Astrocyte of the cerebellum (primary cell): ENCODE measurements around the gene TBC1D13.

ENCODE experiments used
- DNase-seq: peaks from one replicate; pipeline ENCODE4 v3.0.0-alpha.2; 2011; ENCODE audit warnings: low read depth
- H3K4me3 ChIP-seq: 2 replicates; pipeline ENCODE4 v1.5.1; 2011; ENCODE audit warnings: mild to moderate bottlenecking, low read depth, low read length, moderate library complexity
- in situ Hi-C: cut with HindIII; loops from 2 replicates; pipeline ENCODE4 v1.10.0; 2017; ENCODE audit warnings: low sequenced_read_pairs
- TF ChIP-seq, protein P1 (sequence below): IDR thresholded peaks from 2 replicates; pipeline ENCODE4 v1.5.1; 2012; ENCODE audit warnings: low read length, low read depth, moderate library complexity, mild to moderate bottlenecking; ENCODE audit errors: missing control alignments

Gene TBC1D13

DNA sequence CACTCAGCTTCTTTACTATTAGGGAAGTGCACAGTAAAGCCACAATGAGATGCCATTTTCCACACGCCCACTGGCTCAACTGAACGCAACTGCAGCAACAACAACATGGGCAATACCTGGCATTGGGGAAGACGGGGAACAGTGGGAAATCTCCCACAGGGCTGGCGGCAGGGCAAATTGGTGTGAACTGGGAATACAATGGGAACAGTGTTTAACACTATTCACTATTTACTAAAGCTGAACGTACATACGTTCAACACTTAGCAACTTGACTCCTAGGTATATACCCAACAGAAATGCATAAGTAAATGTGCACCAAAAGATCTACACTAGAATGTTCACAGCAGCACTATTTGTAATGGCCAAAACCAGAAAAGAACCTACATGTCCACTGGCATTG is 29.5 kb upstream of the TBC1D13 start:
- TF ChIP-seq, protein P1, sequence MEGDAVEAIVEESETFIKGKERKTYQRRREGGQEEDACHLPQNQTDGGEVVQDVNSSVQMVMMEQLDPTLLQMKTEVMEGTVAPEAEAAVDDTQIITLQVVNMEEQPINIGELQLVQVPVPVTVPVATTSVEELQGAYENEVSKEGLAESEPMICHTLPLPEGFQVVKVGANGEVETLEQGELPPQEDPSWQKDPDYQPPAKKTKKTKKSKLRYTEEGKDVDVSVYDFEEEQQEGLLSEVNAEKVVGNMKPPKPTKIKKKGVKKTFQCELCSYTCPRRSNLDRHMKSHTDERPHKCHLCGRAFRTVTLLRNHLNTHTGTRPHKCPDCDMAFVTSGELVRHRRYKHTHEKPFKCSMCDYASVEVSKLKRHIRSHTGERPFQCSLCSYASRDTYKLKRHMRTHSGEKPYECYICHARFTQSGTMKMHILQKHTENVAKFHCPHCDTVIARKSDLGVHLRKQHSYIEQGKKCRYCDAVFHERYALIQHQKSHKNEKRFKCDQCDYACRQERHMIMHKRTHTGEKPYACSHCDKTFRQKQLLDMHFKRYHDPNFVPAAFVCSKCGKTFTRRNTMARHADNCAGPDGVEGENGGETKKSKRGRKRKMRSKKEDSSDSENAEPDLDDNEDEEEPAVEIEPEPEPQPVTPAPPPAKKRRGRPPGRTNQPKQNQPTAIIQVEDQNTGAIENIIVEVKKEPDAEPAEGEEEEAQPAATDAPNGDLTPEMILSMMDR = no peak
- DNase-seq = no peak
- no peak overlapping the region for H3K4me3 ChIP-seq
- in situ Hi-C loops = no loop called here

GRCh38 chr9:128762671-128763449 is 24.2 kb upstream of the TBC1D13 start:
- in situ Hi-C loops = no loop called here
- no peak for DNase-seq
- no peak overlapping the region for H3K4me3 ChIP-seq
- TF ChIP-seq, protein P1 = no peak

DNA sequence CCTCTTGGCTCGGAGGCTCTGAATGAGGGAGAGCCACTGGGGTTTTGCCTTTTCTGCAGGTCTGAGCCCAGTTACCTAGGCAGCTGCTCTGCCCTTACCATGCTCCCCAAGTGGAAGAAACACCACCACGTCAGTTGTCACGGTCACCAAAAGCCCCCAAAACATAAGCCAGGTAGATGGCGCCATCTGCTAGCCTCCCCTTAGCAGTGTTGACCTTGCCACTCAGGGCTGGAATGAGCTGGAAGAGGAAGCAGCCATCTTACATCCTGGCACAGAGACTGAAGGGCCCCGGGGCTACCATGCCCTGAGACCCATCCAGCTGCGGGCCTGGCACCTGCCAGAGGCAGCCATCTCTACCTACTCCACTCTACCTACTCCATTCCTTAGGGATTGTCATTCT is 22.7 kb upstream of the TBC1D13 start:
- DNase-seq = no peak
- TF ChIP-seq, protein P1 = no peak
- in situ Hi-C loops = no loop called here
- H3K4me3 ChIP-seq = no peak overlapping the region

DNA sequence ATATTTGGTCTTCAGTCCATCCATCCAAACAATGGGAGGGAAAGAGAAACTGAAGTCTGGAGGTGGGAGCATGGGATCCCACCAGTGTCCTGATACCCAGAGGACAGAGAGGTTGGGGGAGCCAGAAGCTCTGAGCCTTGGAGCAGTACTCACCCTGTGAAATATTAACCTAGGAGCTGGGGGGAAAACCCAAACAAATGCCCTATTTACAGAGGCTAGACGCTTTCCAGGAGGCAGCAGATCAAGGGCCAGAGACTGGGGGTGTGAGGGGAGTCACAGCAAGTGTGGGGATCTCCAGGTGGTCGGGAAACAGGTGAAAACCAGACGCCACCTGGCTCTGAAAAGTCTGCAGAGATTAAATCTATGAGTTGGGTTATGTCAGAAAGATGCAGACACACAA is 21.6 kb upstream of the TBC1D13 start:
- TF ChIP-seq, protein P1 = no peak
- no peak overlapping the region for H3K4me3 ChIP-seq
- in situ Hi-C loops = no loop called here
- DNase-seq = no peak

- DNase-seq = no peak
- in situ Hi-C loops = no loop called here
- TF ChIP-seq, protein P1 = no peak
- H3K4me3 ChIP-seq = no peak overlapping the region
Measured at GRCh38 chr9:128768606-128769005, 18.4 kb upstream of the TBC1D13 start.

GRCh38 chr9:128770286-128771030 is 16.6 kb upstream of the TBC1D13 start:
- peak overlapping the region; percentile 96 for H3K4me3 ChIP-seq
- DNase-seq = no peak
- in situ Hi-C loops = no loop called here
- TF ChIP-seq, protein P1 = no peak
